Lower leg skin (tissue), 4 donors: ENCODE measurements around the gene PTX3. TPM values are rescaled to one million over a fixed set of nuclear protein-coding genes. Genes with fewer than 3 reads are reported as not detected.

Experiments
- DNase-seq, 2 donors: peaks; one replicate each; pipeline ENCODE4 v3.0.0-alpha.2; 2019; ENCODE audit warnings: low spot score in 2 of 2
- H3K4me3 ChIP-seq: fragments of 200-600 bp; sonication (generic); 2 replicates; pipeline ENCODE4 v1.5.1; 2017; ENCODE audit warnings: mild to moderate bottlenecking, low read depth; ENCODE audit not compliant: poor library complexity, severe bottlenecking
- CTCF ChIP-seq, 3 donors: fragments of 450-650 bp; IDR thresholded peaks; one replicate each; pipeline ENCODE4 v1.5.1; 2016; ENCODE audit warnings: antibody characterized with exemption in 3 of 3, mild to moderate bottlenecking in 3 of 3, moderate library complexity in 2 of 3
- POLR2A ChIP-seq, 2 donors: fragments of 450-650 bp; IDR thresholded peaks; one replicate each; pipeline ENCODE4 v1.6.1; 2016 to 2017; ENCODE audit warnings: antibody characterized with exemption in 2 of 2, mild to moderate bottlenecking in 1 of 2, moderate library complexity in 1 of 2
- WGBS, 2 donors: methylation state at CpG; one replicate each; pipeline ENCODE4 v1.1.5; 2018; 5-methylcytosine and 5-hydroxymethylcytosine counted together
- intact Hi-C: fragments of 100-400 bp; cut with DNase I; formaldehyde crosslinking; loops from one replicate; pipeline ENCODE4 v1.15.0; 2023; ENCODE audit warnings: low total_unique reads
- total RNA-seq, 4 donors: library from RNA; depleted of rRNA; stranded (reverse); fragments of >200 nt; gene quantifications; one replicate each; pipeline ENCODE4 v1.1.0, GENCODE V29; 2016

The PTX3 gene
- total RNA-seq, 4 donors from 2014 or later = 1.5 to 16.1 (median 9.4) TPM

DNA sequence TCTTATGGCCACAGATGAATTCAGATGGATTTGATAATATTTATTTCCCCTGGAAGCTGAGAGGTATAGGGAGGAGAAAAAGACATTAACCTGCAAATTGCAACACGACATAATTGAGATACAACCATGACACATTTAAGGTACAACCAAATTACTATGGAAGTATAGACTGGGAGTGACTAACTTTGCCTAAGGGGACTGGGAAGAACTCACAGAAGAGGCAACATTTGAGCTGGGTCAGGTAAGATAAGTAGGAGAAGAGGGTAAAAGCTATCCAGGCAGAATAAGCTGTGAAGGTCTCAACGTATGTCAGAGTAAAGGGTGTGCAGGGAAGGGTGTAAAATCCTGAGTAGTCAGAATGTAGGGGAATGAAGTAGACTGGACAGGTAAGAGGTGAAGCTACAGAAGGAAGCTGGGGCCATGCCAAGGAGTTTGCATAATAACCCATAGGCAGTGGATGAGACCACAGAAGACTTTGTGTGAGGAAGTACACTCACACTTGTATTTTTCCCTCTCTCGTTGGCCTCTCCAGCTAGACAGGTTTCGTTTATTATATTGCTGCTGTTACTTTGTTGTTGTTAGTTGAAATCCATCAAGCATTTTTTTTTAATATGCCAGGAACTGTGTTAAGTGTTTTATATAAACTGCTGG is 28.0 kb upstream of the PTX3 start:
- intact Hi-C loops = no loop called here
- no peak overlapping the region for H3K4me3 ChIP-seq
- TF ChIP-seq CTCF (IDR thresholded peaks at IDR 0.05) (no peak), POLR2A (IDR thresholded peaks at IDR 0.05) (no peak)
- 48 to 50% methylated on average over 4 of the region's 4 CpGs for WGBS, 2 donors
- no peak for DNase-seq

DNA sequence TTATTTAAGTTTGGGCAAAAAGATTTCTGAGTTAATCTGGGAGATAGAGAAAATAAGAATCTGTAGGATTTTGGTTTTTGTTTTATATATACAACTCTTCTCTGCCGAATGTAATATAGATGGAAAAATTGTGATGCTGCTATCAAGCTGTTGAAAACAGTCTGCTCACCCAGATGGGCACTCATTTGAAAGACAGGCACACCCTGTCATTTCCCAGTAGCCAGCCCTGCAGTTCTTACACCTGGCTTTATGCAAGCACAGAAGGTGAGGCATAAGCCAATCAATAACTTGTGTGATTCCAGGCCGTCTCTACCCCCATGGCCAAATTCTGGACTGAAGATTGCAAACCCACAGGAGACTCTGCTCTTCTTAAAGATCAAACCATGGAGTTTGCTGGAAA is 27.1 kb upstream of the PTX3 start:
- TF ChIP-seq CTCF (IDR thresholded peaks at IDR 0.05) (no peak), POLR2A (IDR thresholded peaks at IDR 0.05) (no peak)

DNA sequence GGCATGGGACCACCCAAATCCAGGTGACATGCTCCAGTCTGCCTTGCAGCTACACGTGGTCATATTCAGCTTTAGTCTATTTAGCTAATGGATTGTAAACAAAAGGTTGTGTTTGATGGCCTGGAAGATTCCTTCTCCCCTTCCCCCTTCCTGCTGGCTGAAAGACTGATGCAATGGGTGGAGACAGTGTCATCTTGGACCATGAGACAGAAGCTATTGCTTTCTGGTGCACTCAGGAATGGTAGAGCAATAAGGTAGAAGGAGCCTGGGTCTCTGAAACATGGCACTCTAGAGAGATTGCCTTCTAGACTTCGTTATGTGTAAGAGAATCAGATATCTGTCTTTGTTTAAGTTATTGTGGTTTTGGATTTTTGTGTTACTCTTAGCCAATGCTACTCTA is 25.7 kb upstream of the PTX3 start:
- TF ChIP-seq POLR2A (IDR thresholded peaks at IDR 0.05) (no peak), CTCF (IDR thresholded peaks at IDR 0.05) (no peak)
- 63 to 79% methylated on average over 2 of the region's 2 CpGs for WGBS, 2 donors

More for the DNA sequence above, 27.1 kb upstream of the PTX3 start:
- WGBS, 2 donors = 92 to 100% methylated on average over 2 of the region's 2 CpGs
- DNase-seq = no peak
- intact Hi-C loops = no loop called here
- H3K4me3 ChIP-seq = no peak overlapping the region

DNA sequence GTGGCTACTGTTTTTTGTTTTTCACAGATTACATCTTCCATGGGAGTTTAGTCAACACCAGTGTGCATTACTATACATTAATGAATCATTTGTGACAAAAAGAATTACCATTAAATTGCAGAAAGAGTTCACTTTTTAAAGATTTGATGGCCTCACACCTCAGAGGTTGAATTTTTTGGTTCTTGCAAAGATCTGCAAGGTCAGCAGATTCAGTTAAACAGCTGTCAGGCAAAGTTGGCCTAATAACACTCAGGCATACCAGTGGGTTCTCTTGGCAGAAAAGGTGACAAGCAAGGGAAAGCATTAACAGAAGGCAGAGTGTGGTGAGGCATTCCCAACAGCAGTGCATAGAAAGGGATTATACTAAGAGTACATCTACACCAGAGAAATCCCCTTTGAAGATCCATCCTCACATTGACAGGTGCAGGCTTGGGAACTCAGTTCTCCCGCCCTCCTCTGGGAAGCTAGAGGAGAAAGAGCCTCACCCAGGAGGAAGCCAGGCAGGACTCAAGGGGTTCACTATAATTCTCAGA is 24.3 kb upstream of the PTX3 start:
- 97 to 100% methylated on average over 1 of the region's 1 CpG for WGBS, 2 donors
- DNase-seq = no peak
- intact Hi-C loops = no loop called here
- TF ChIP-seq POLR2A (IDR thresholded peaks at IDR 0.05) (no peak), CTCF (IDR thresholded peaks at IDR 0.05) (no peak)
- H3K4me3 ChIP-seq = no peak overlapping the region

More for the DNA sequence above, 25.7 kb upstream of the PTX3 start:
- no peak for DNase-seq
- H3K4me3 ChIP-seq = no peak overlapping the region
- intact Hi-C loops = no loop called here

GRCh38 chr3:157414861-157415260 is 21.8 kb upstream of the PTX3 start:
- DNase-seq = no peak
- H3K4me3 ChIP-seq = no peak overlapping the region
- intact Hi-C loops = no loop called here
- TF ChIP-seq POLR2A (IDR thresholded peaks at IDR 0.05) (no peak), CTCF (IDR thresholded peaks at IDR 0.05) (no peak)
